Activated T-cell treated with anti-CD3 and anti-CD28 coated beads for 1 hour (primary cell): Measurements from ENCODE around the gene VSIG10L2.
"Not testable (repeated sequence)": the region's sequence is repeated elsewhere in the genome, so short reads cannot be mapped to it uniquely, and the experiment has no call there.

ENCODE experiments used
- DNase-seq: peaks from one replicate; pipeline ENCODE4 v3.0.0-alpha.2; 2020; ENCODE audit warnings: low read depth

Gene VSIG10L2

DNA sequence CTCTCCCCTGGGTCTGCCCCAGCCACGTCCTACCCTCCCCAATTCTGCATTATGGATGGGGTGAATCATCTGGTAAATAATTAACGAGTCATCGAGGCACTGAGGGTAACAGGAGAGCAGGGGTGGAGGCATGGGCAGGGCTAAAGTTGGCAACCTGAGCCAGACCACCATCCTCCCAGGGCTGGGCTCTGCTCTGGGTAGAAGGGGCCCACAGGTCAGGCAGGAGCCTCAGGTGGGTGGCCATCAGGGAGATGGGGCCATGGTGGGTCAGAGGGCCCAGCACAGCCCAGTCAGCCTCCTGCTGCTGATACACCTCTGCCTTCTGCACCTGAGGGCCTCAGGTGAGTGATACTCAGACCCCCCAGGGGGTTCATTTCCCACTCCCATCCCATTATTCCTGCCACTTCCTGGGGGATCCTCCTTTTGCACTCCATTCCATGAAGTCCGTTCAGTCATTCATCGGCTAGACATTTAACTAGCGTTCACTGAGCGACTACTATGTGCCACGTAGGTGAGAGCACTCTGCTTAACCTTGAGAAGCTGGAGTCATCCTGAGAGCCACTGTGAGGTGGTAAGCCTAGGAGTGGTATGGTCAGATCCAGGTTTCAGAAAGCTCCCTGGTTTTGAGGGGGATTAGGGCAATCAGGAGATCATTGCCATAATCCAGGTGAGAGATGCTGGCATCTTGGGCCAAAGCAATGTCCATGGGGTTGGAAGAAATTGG is at the start of gene VSIG10L2:
TSS of gene VSIG10L2 (plus strand) at position 248 of the 724 bp plus-strand sequence. CDS start at position 260, 12 bp downstream.
- no peak for DNase-seq

DNA sequence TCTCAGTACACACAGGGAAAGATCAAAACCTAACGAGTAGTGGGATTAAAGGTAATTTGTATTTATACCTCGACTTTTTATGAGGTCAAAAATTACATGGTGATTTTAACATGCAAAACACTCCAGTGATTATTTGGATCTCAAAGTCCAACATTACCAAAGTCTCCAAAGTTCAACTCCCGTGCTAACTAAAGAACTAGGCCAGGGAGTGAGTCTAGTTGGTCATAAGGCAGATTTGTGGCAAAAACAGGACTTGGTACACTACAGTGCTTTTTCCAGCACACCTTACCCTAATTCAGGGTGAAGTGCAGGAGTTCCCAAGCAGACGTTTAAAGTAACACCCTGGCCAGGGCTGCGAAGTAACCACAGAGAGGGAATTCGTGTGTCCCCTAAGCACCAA is 44.0 kb upstream of the VSIG10L2 start:
- DNase-seq = no peak

DNA sequence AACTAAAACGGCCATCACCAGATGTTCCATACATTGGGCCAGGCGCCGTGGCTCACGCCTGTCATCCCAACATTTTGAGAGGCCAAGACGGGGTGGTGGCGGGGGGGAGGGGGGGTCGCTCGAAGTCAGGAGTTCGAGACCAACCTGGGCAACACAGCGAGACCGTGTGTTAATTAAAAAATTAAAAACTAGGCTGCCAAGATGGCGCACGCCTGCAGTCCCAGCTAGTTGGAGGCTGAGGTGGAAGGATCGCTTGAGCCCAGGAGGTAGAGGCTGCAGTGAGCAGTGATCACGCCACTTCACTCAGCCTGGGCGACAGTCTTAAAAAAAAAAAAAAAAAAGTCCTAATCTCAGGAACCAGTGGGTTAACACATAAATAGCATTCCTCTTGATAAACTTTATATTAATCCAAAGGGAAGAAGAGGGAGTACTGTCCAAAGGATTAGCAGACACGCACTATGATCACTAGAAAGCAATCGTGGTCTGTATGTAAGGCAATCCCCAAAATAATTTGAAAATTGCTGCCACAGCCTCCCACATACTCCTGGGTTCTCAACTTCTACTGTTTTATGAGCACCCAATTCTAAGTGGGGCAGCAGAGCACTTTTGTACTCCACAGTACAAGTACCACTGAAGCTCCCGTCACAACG is 43.4 kb upstream of the VSIG10L2 start:
- DNase-seq = no peak

DNA sequence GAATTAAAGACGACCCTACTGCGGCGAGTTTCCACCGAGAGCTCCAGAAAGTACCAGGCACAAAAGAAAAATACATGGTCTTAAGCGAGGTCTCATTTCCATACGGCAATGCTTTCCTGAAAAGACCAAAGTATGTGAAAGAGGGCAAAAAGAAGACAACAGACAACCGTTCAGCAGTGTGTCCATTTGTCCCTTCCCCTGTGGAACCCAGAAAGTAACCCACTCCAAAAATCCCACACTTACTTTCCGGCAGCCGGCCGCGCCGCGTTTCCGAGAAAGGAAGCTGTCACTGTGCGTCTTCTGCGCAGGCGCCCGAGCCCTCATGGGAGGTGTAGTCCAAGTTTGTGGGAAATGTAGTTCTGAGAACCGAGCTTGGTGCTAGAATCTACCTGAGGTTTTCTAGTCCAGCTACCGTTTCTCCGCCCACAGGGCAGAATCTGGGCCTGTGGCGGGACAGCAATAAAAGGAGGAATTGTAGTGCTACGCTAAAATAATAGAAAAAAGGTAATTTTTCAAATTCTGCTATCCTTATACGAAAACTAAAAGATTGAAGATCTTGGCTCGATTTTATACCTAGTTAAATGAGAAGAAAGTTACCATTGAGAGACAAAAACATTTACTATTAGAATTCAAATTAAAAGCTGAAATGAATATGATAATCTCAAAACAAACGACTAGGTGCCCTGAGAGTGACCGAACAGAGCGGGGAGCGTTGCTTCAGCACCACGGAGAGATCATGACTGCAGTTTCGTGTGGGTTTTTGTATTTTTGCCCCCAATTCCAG is 42.7 kb upstream of the VSIG10L2 start, which contains the start of gene PUS3:
TSS of gene PUS3 (minus strand) at position 280 of the 784 bp plus-strand sequence. CDS start 6,922 bp downstream, outside the sequence.
- peak; percentile 86 for DNase-seq

DNA sequence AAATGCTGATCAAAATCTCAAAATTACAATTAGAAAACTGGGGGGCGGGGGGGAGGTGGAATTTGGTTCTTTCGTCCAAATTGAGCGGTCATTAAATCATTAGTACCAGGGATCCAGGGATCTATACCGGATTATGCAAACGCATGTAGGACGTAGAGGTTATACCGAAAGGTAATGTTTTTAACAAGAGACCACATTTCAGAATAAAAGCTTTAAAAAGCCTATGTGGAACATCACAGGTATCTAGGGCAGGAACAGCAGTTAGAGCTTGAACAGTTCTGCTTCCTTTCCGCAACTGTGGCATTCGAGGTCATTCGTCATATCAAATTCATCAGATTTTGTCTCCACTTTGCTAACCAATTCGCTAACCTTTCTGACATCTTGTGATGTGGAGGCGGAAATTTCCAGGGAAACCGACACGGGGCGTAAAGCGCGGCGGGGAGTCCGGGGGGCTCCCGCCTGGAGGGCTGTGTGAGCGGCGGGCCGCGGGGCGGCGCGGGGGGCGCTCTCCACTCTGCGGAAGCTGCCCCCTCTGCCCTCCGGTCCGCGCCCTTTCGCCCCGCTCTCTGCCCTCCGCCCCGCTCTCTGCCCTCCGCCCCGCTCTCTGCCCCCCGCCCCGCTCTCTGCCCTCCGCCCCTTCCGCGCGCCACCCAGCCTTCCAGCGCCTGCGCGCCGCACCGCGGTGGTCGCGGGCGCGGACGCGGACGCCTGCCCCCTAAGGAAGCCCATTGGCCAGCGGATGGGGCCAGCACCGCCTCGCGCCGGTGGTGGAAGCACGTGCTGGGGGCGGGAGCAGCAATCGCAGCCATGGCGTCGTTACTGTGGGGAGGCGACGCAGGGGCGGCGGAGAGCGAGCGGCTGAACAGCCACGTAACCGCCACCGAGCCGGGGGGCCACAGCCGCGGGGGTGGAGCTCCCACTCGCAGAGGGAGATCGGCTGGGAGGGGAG is 41.9 kb upstream of the VSIG10L2 start, which contains the start of gene DDX25:
TSS of gene DDX25 (plus strand) at position 798 of the 949 bp plus-strand sequence. CDS start at position 808, 10 bp downstream.
- DNase-seq = no peak

DNA sequence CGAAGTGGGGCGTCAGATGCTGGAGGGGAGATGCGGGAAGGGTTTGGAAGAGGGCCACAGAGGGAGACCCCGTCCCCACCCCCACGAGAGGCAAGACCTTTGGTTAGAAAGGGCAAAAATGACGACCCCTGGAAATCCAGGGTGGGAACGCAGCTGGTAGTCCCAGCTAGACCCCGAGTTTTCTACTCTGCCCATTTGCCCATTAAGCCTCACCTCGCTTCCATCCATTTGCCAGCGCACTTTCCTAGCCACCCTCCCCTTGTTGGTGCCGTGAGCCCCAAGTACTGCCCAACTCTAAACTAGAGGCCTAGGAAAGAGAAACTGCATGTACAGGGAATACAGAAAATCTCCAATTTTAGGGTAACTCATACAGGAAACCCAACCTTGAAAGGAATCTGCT is 41.2 kb upstream of the VSIG10L2 start:
- no peak for DNase-seq

DNA sequence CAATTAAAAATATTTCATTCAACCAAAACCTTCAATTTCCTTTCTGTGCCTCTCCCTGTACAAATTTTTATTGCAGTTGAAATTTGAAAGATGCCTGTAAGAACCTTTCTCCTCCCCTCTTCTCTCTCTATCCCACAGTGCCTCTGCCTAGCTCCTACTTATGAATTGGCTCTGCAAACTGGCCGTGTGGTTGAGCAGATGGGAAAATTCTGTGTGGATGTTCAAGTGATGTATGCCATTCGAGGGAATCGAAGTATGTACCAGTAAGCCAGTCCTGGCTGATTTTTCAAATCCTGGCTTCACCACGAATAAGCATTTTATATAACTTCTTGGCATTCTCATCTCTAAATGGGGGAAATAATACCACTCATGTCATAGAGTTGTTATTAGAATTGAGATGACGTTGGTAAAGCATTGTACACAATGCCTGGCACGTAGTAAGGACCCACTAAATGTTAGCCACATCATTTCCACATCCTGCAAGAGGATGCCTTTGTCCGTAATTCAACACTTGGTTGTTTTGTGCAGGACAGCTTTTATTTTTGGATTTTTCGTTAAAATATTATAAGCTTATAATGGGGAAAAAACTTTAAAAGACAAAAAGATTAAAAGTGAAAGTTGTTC is 35.5 kb upstream of the VSIG10L2 start:
- DNase-seq = no peak

DNA sequence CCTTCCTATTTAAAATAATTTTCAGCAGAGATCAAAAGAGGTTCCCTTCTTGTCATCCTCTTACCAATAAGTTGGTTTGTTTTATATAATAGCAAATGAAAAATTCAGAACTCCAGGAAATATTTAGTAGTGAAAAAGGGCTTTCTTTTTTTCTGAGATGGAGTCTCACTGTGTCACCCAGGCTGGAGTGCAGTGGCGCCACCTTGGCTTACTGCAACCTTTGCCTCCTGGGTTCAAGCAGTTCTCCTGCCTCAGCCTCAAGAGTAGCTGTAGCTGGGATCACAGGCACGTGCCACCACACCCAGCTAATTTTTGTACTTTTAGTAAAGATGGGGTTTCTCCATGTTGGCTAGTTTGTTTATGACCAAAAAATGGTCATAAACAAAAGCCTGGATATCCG is 31.2 kb upstream of the VSIG10L2 start:
- DNase-seq = not testable (repeated sequence)

DNA sequence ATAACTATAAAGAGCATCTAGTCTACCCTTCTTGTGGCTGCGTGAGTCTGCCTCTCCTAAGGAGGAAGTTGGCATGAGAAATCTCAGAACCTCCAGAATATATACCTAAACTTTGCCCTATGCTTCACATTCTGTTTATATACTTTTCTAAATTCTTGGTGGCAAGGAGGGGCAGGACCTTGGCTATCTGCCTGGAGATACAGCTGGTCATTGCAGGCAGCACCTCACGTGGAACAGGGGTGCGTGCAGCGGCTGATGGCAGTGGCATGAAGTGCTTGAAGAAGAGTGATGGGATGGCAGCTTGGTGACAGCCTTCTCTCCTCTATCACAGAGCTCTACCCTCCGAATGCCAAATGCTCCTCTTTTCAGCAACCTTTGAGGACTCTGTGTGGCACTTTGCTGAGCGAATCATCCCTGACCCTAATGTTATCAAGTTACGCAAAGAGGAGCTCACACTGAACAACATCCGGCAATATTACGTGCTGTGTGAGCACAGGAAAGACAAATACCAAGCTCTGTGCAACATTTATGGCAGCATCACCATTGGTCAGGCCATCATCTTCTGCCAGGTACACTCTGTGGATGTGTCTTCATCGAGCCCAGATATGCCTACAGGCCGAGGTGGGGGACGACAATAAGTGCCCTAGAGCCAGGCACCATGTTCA is 29.0 kb upstream of the VSIG10L2 start:
- DNase-seq = no peak

DNA sequence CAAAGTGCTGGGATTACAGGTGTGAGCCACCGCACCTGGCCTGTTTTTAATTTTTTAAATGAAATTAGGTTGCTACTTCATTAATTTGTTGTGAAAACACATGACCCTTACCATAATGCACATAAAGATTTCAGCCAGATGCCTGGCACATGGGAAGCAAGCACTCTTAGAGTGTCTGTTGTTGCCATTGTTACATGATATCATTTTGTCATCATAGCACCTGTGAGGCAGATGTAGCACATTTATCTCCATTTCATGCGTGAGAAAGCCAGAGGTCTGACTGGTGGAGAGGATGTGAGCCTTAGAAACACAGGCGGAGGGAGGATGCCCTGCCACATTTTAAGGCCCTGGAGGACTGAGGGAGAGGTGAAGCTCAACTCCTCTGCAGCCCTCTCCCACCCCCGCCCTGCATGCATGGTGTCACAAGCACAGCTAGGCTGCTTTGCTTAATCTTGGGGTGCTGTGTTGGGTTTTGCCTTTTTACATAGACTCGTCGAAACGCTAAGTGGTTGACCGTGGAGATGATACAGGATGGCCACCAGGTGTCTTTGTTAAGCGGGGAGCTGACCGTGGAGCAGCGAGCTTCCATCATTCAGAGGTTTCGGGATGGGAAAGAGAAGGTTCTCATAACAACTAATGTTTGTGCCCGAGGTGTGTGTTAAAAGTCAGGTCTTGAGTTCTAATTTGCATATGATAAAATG is 27.6 kb upstream of the VSIG10L2 start:
- DNase-seq = no peak

DNA sequence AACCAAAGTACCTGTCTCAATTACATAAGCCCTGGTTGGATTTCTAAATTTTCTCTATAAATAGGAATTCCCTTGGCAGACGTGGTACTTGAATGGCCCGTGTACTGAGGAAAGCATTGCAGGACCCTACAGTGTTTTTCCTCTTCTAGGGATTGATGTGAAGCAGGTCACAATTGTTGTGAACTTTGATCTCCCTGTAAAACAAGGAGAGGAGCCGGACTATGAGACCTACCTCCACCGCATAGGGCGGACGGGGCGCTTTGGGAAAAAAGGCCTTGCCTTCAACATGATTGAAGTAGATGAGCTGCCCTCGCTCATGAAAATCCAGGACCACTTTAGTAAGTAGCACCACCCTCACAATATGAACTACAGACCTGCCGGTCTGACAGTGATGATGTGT is 24.8 kb upstream of the VSIG10L2 start:
- no peak for DNase-seq

DNA sequence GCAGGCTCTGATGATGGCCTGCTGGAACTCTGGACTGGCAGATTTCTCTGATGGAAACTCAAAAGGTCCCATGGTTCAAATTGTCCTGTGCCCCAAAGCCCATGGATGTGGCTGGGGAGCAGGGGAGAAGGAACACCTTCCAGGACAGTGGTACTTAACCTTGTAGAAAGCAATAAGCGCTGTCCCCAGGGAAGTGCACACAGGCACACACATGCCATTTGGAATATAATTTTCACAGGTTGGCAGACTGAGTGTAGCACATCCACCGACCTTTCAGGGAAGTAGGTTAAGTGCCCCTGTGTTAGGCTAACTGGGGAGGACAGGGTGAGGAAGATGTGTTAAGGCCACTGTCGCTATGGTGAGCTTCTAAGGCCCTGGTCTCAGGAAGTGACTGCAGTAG is 23.7 kb upstream of the VSIG10L2 start:
- DNase-seq = no peak

DNA sequence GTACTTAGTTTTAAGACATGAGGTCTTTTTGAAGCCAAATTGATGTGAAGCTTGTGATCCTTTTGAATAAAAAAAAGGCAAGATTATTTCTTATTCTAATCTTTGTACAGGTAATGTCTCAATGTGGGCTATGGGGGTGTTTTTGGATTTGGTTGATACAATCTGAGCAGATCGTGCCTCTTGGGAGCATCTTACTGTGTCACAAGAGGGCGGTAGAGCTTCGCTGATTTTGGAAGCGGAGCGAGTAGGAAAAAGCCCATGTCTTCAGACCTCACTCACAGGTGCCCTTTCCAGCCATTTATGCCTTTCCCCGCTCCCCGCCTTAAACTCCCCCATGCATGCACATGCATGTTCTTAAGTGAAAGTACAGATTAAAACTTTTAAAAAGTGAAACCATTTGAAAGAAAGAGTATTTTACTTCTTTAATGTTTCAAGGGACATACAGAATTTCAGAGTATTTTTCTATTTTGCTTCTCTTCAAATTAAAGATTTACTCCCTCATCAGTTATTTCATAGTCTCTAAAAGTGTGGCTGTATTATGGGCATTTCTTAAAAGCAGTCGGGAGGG is 22.7 kb upstream of the VSIG10L2 start:
- DNase-seq = peak; percentile 33

DNA sequence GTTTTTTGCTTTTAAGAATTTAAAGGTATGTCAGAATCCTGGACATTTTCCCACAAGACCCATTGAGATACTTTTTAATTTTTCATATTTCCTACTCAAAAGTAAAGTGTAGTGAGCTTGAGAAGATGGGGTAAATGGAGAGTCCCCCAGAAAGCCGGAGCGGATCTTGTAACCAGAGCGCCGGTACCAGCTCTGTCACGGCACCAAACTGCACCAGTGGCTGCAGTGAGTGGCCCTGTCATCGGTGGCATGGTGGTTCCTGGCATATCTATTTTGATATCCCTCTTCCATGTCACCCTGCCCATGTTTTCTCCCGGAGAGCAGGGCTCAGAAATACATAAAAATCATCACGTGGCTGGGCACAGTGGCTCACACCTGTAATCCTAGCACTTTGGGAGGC is 22.2 kb upstream of the VSIG10L2 start:
- no peak for DNase-seq

DNA sequence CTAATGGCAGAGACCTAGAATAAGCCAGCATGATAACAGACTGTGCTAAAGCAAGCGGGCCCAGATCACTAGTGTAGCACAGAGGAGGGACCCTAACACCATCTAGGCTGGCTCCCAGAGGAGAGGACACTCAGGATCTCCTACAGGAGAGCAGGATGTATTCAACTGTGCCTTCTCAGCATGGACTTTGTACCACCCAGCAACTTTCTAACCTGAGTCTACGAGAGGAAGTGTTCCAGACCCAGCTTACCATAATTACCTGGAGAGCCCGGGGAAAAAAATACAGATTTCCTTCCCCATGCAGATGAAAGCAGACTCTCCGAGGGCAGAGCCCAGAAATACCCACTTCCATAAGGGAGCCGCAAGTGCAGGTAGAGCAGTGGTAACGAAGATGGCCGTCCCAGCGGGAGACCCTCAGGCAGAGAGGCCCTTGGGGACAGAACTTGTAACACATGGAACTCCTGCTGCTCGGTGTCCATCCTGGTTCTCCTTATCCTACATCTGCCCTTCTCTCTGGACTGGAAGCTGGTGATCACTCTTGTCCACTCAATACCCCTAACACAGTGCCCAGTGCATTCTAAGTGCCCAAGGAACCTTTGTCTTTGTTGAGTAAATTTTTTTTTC is 21.3 kb upstream of the VSIG10L2 start:
- DNase-seq = no peak

DNA sequence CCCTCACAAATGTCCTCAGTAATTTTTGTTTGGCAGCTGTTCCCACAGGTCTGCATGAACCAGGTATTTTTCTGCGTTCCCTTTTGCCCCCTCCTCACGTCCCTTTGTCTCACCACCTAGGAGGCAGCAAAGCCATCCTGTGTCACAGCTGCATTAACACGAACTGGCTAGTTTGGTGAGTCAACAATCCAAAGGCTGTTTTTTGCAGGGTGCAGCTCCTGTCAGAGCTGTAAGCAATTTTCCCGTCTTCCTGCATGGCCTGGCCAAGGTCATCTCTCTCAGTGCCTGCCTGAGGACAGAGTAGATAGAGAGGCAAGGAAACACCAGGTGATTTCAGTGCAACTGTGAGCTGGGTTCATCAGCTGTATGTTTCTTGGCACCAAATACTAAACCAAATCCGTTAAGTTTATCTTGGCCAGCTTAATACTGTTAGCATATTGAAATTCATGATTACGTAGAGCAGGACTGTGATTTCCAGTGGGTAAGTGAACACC is 20.6 kb upstream of the VSIG10L2 start:
- no peak for DNase-seq

DNA sequence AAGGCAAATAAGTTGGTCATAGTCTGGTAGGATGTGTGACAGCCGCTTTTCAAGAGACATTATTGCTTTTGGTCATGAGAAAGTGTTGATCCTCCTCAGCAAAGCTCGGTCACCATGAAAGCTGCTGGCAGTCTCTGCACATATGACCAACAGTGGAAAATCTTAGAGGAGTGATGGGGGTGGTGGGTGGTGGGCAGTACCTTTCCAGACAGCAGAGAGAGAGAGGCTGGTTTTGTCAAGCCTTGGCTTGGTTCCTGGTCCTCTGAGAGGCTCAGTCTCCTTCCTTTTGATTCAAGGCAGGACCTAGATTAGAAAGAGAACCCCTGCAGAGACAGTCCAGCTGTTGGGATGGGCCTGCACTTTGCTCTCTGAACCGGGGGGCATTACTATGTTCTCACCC is 20.0 kb upstream of the VSIG10L2 start:
- DNase-seq = no peak

DNA sequence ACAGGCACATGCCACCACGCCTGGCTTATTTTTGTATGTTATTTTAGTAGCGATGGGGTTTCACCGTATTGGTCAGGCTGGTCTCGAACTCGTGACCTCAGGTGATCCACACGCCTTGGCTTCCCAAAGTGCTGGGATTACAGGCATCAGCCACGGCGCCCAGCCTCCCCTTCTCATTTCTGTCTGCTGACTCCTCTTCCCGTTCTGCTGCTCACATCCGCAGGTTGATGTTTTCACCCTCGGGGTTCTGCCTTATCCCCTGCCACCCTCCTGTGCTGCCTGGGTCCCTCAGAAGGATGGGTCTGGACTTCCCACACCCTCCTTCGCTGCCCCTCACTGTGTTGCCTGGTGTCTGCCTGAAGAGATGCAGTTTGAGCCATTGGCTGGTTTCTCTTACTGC is 19.2 kb upstream of the VSIG10L2 start:
- DNase-seq = no peak
